Neuronal stem cell (in vitro differentiated cells): ENCODE measurements around the gene OTOGL. TPM values are rescaled to one million over a fixed set of nuclear protein-coding genes. Genes with fewer than 3 reads are reported as not detected.

Source experiments
- DNase-seq: peaks from one replicate; pipeline ENCODE4 v3.0.0-alpha.2; 2013; ENCODE audit warnings: low spot score
- H2AFZ ChIP-seq: one replicate; pipeline ENCODE4 v1.6.1; 2013; ENCODE audit warnings: mild to moderate bottlenecking, low read length, inconsistent platforms
- H2AK5ac ChIP-seq: 2 replicates; pipeline ENCODE4 v1.6.1; 2013; ENCODE audit warnings: low read depth, mild to moderate bottlenecking, inconsistent platforms, low read length, moderate library complexity, mixed read lengths
- H2BK120ac ChIP-seq: 2 replicates; pipeline ENCODE4 v1.6.1; 2013; ENCODE audit warnings: low read depth, mild to moderate bottlenecking, inconsistent platforms, low read length, moderate library complexity, mixed read lengths
- H2BK12ac ChIP-seq: one replicate; pipeline ENCODE4 v1.6.1; 2013; ENCODE audit warnings: low read length, inconsistent platforms
- H2BK15ac ChIP-seq: 2 replicates; pipeline ENCODE4 v1.6.1; 2013; ENCODE audit warnings: mild to moderate bottlenecking, low read length, inconsistent platforms, mixed read lengths
- H2BK5ac ChIP-seq: one replicate; pipeline ENCODE4 v1.6.1; 2013; ENCODE audit warnings: inconsistent platforms, mild to moderate bottlenecking, low read length, moderate library complexity
- H3K14ac ChIP-seq: one replicate; pipeline ENCODE4 v1.6.1; 2013; ENCODE audit warnings: low read length, inconsistent platforms
- H3K18ac ChIP-seq: 2 replicates; pipeline ENCODE4 v1.6.1; 2013; ENCODE audit warnings: low read length, inconsistent platforms
- H3K23ac ChIP-seq: 2 replicates; pipeline ENCODE4 v1.6.1; 2013; ENCODE audit warnings: low read depth, mild to moderate bottlenecking, mixed read lengths, low read length, inconsistent platforms; ENCODE audit not compliant: poor library complexity
- H3K27ac ChIP-seq: replicated peaks from 3 replicates; pipeline ENCODE4 v1.5.1; 2013; ENCODE audit warnings: low read length, inconsistent platforms
- H3K27me3 ChIP-seq, 3 experiments: 2 replicates each; pipeline ENCODE4 v1.6.1; 2013; ENCODE audit warnings: low read length in 3 of 3, mild to moderate bottlenecking in 2 of 3, inconsistent platforms in 1 of 3, low read depth in 1 of 3, mixed read lengths in 1 of 3, moderate library complexity in 1 of 3; ENCODE audit not compliant: control insufficient read depth in 3 of 3, insufficient read depth in 3 of 3
- H3K36me3 ChIP-seq, 2 donors: replicated peaks in 1 of 2; 2 replicates each; pipeline ENCODE4 v1.6.1; 2013; ENCODE audit warnings: low read length in 2 of 2; ENCODE audit not compliant: control insufficient read depth in 2 of 2, insufficient read depth in 2 of 2
- H3K4ac ChIP-seq: 2 replicates; pipeline ENCODE4 v1.6.1; 2013; ENCODE audit warnings: inconsistent platforms, mild to moderate bottlenecking, low read length, moderate library complexity
- H3K4me1 ChIP-seq, 2 donors: 1 replicate in 1 of 2; 2 replicates in 1 of 2; pipeline ENCODE4 v1.6.1; 2013; ENCODE audit warnings: low read length in 2 of 2, low read depth in 1 of 2; ENCODE audit not compliant: control insufficient read depth in 2 of 2, insufficient read depth in 1 of 2
- H3K4me2 ChIP-seq: one replicate; pipeline ENCODE4 v1.6.1; 2013; ENCODE audit warnings: mild to moderate bottlenecking, low read length, inconsistent platforms; ENCODE audit not compliant: insufficient read depth, poor library complexity, severe bottlenecking
- H3K4me3 ChIP-seq, 2 donors: 2 replicates each; pipeline ENCODE4 v1.5.1; 2013; ENCODE audit warnings: low read length in 2 of 2, mild to moderate bottlenecking in 2 of 2, inconsistent platforms in 1 of 2, moderate library complexity in 1 of 2
- H3K79me1 ChIP-seq: one replicate; pipeline ENCODE4 v1.6.1; 2013; ENCODE audit warnings: low read depth, mild to moderate bottlenecking, inconsistent platforms, low read length, moderate library complexity
- H3K9ac ChIP-seq: one replicate; pipeline ENCODE4 v1.6.1; 2013; ENCODE audit warnings: mild to moderate bottlenecking, low read depth, low read length, inconsistent platforms; ENCODE audit not compliant: poor library complexity
- H3K9me3 ChIP-seq, 2 donors: replicated peaks in 1 of 2; 2 replicates each; pipeline versions ENCODE3 to v1.6.1; 2013; ENCODE audit warnings: low read length in 2 of 2, mild to moderate bottlenecking in 2 of 2, inconsistent platforms in 1 of 2, low read depth in 1 of 2, mixed read lengths in 1 of 2, moderate library complexity in 1 of 2; ENCODE audit not compliant: control insufficient read depth in 2 of 2, insufficient read depth in 1 of 2
- H4K8ac ChIP-seq: one replicate; pipeline ENCODE4 v1.6.1; 2013; ENCODE audit warnings: low read depth, mild to moderate bottlenecking, inconsistent platforms, low read length, moderate library complexity
- H4K91ac ChIP-seq: one replicate; pipeline ENCODE4 v1.6.1; 2013; ENCODE audit warnings: low read length, low read depth, mild to moderate bottlenecking, inconsistent platforms; ENCODE audit not compliant: poor library complexity
- WGBS, 2 donors: extraction: QIAGEN DNeasy Blood & Tissue Kit; methylation state at CpG; one replicate each; pipeline ENCODE4 v1.1.7; 2013; ENCODE audit warnings: missing lambda C conversion rate in 2 of 2, mixed read lengths in 1 of 2; ENCODE audit not compliant: insufficient read length in 2 of 2, insufficient replicate concordance in 1 of 2; ENCODE audit errors: extremely low coverage in 2 of 2; 5-methylcytosine and 5-hydroxymethylcytosine counted together
- polyA plus RNA-seq, 2 experiments: library from polyadenylated mRNA; stranded (reverse); fragments of 200-250 nt; gene quantifications; one replicate each; pipeline ENCODE4 v1.2.3, GENCODE V29; 2013

OTOGL gene
- polyA plus RNA-seq (2013, experiment 1 of 2): 0.06 TPM
- 0.04 TPM for polyA plus RNA-seq (2013, experiment 2 of 2)

GRCh38 chr12:80099259-80099658, at the start of gene OTOGL:
Gene OTOGL, plus strand, starts transcription at chr12:80099537. Its CDS starts 109,895 bp downstream, at chr12:80209432.
- Histone ChIP-seq H3K27me3 (no peaks in the 10 kb centered on the region), H3K9ac (no peak within 1 kb of the TSS), H3K23ac (no peak within 1 kb of the TSS), H3K27ac (no peak within 1 kb of the TSS), H4K8ac (no peak within 1 kb of the TSS), H2AFZ (no peak within 1 kb of the TSS), H3K4me1 (peaks cover 0 to 4% of the 10 kb centered on the region in 2 donors), H3K4ac (no peak within 1 kb of the TSS), H2BK5ac (no peak within 1 kb of the TSS), H3K36me3 (no peaks in the 10 kb centered on the region), H3K18ac (no peak within 1 kb of the TSS), H2BK15ac (no peak within 1 kb of the TSS), H3K14ac (no peak within 1 kb of the TSS), H4K91ac (no peak within 1 kb of the TSS), H2BK120ac (no peak within 1 kb of the TSS), H3K4me3 (no peak within 1 kb of the TSS), H3K79me1 (no peaks in the 10 kb centered on the region), H2AK5ac (no peak within 1 kb of the TSS), H2BK12ac (no peak within 1 kb of the TSS), H3K4me2 (no peak within 1 kb of the TSS), H3K9me3 (no peaks in the 10 kb centered on the region)
- DNase-seq: no peak
- WGBS, 2 donors: no CpG with 5 or more reads among the region's 2 CpGs

GRCh38 chr12:80050236-80050635, 49.1 kb upstream of the OTOGL start:
- H3K23ac ChIP-seq: no peak overlapping the region
- H3K27me3 ChIP-seq: peaks cover 0 to 3% (median 0%) of the 10 kb centered on the region in 3 experiments
- no peak overlapping the region for H4K91ac ChIP-seq
- H3K36me3 ChIP-seq: no peaks in the 10 kb centered on the region
- no peak overlapping the region for H3K9ac ChIP-seq
- H2AK5ac ChIP-seq: no peak overlapping the region
- H3K27ac ChIP-seq: no peak overlapping the region
- no peak overlapping the region for H2BK15ac ChIP-seq
- H3K14ac ChIP-seq: no peak overlapping the region
- H2BK12ac ChIP-seq: no peak overlapping the region
- no peaks in the 10 kb centered on the region for H3K9me3 ChIP-seq
- DNase-seq: no peak
- H3K4me1 ChIP-seq: no peaks in the 10 kb centered on the region
- H3K4me2 ChIP-seq: no peak overlapping the region
- H3K79me1 ChIP-seq: no peaks in the 10 kb centered on the region
- no peak overlapping the region for H3K4ac ChIP-seq
- no peak overlapping the region for H2BK5ac ChIP-seq
- no peak overlapping the region for H3K4me3 ChIP-seq
- no CpG with 5 or more reads among the region's 2 CpGs for WGBS, 2 donors
- no peak overlapping the region for H3K18ac ChIP-seq
- H2AFZ ChIP-seq: no peak overlapping the region
- H2BK120ac ChIP-seq: no peak overlapping the region
- H4K8ac ChIP-seq: no peak overlapping the region

- Histone ChIP-seq H3K23ac (no peak overlapping the region), H3K36me3 (no peaks in the 10 kb centered on the region), H2BK5ac (no peak overlapping the region), H3K4me2 (no peak overlapping the region), H2AFZ (no peak overlapping the region), H3K14ac (no peak overlapping the region), H2AK5ac (no peak overlapping the region), H2BK12ac (no peak overlapping the region), H4K8ac (no peak overlapping the region), H3K27me3 (peaks cover 0 to 3% (median 0%) of the 10 kb centered on the region in 3 experiments), H3K4ac (no peak overlapping the region), H2BK120ac (no peak overlapping the region), H3K9me3 (no peaks in the 10 kb centered on the region), H4K91ac (no peak overlapping the region), H3K18ac (no peak overlapping the region), H3K27ac (no peak overlapping the region), H3K9ac (no peak overlapping the region), H2BK15ac (no peak overlapping the region), H3K4me3 (no peak overlapping the region), H3K4me1 (no peaks in the 10 kb centered on the region), H3K79me1 (no peaks in the 10 kb centered on the region)
- DNase-seq: no peak
- WGBS, 2 donors: no CpG with 5 or more reads among the region's 6 CpGs
Measured at GRCh38 chr12:80053051-80053790, 46.1 kb upstream of the OTOGL start.

- Histone ChIP-seq H2AFZ (no peak overlapping the region), H3K4me3 (no peak overlapping the region), H3K23ac (no peak overlapping the region), H2BK5ac (no peak overlapping the region), H4K8ac (no peak overlapping the region), H3K9ac (no peak overlapping the region), H2BK15ac (no peak overlapping the region), H3K79me1 (no peaks in the 10 kb centered on the region), H2BK120ac (no peak overlapping the region), H3K4ac (no peak overlapping the region), H3K4me1 (no peaks in the 10 kb centered on the region), H2BK12ac (no peak overlapping the region), H3K18ac (no peak overlapping the region), H3K14ac (no peak overlapping the region), H3K27ac (no peak overlapping the region), H3K27me3 (peaks cover 0 to 3% (median 0%) of the 10 kb centered on the region in 3 experiments), H4K91ac (no peak overlapping the region), H2AK5ac (no peak overlapping the region), H3K4me2 (no peak overlapping the region), H3K9me3 (no peaks in the 10 kb centered on the region), H3K36me3 (no peaks in the 10 kb centered on the region)
- WGBS, 2 donors: 100% methylated on average over 1 of the region's 4 CpGs; no CpG with 5 or more reads in 1 of the 2 donors
- no peak for DNase-seq
Measured at GRCh38 chr12:80056232-80056631, 43.1 kb upstream of the OTOGL start.
